GM19239 (cell line): Measurements from ENCODE around the gene EML5.
A peak's percentile ranks its signal among the peaks of the same experiment; 100 is the strongest.

Experiments used
- DNase-seq: peaks from one replicate; pipeline ENCODE4 v3.0.0; 2011; ENCODE audit warnings: low spot score; ENCODE audit not compliant: insufficient read length
- FAIRE-seq: peaks from 2 replicates; lab custom pipeline; 2011; peaks lifted over from hg19 to GRCh38; lab: Jason Lieb, UNC

Gene EML5

DNA sequence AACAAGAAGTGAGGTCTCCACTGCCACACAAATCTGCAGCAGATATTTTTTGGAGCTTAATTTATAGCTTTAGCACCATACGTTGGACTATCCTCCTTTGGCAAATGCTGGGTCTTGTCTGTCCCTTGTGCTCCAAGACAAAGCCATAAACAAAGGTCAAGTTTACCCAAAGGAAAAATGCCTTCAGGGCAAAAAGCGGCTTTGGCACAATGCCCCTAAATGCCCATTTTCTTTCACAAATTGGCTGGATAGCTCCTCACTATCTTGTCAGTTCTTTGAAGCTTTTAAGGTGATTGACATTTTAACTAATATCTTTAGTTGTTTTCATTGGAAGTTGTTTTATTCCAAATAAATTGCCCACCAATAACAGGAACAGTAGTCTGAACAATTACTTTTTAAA is 59.6 kb downstream of the EML5 start:
- DNase-seq, result no peak
- FAIRE-seq, result no peak

DNA sequence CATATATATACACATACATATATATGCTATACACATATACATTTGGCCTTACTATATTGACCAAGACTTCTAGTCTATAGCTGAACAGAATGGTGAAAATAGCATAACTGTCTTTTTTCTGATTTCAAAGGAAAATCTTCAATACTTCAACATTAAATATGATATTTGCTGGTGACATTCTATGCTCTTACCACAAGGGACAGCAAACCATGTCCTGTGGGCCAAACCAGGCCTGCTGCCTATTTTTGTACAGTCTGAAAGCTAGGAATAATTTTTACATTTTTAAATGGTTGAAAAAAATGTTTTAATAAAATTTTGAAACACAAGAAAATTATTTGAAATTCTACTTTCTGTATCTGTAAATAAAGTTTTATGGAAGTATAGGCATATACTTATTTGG is 63.6 kb downstream of the EML5 start:
- DNase-seq (no peak), FAIRE-seq (no peak)

DNA sequence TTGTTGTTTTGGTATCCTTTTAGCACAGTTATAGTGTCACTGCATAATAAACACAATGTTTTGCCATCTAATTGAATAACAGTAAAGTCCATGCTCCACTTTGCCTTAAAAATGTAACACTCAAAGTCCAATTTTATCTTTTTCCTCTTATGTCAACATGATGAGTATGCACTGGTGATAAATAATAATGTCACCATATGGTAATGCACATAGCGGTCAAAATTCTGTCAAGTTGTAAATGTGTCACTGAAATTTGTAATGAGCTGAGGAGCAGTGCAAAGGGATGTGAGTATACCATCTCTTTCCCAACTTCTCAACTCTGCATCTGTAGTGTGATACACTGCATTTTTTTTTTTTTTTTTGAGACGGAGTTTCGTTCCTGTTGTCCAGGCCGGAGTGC is 65.7 kb downstream of the EML5 start:
- DNase-seq, result no peak
- no peak for FAIRE-seq

DNA sequence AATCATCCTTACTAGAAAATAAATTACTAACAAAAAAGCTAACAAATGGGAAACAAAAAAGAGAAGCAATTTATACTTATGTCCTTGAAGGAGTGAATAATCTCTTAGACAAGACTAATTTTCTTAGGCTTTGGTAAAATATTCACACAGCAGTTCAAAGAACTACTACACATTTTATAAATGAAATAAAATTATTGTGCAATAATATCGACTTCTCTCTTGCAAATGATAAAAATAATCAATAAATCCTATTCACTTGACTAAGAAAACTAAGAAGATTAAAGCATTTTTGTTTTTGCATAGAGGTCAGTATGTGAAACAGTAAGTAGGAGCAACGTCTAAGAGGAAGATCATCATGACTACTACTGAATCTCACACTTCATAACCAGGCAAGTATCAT is 82.0 kb downstream of the EML5 start:
- no peak for DNase-seq
- no peak for FAIRE-seq

DNA sequence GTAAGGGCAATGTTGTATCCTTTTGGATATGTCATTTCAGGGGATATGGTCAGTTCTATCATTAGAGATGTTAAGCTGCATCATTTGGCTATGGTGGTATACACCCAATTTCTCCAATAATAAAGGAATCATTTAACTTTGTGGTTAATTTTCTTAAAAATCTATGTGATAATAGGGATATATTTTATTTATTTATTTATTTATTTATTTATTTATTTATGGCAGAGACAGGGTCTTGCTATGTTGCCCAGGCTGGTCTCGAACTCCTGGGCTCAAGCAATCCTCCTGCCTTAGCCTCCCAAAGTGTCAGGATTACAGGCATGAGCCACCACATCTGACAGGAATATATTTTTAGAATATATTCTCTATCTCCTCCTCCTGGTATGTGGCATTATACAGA is 85.7 kb downstream of the EML5 start:
- no peak for FAIRE-seq
- DNase-seq, result no peak

DNA sequence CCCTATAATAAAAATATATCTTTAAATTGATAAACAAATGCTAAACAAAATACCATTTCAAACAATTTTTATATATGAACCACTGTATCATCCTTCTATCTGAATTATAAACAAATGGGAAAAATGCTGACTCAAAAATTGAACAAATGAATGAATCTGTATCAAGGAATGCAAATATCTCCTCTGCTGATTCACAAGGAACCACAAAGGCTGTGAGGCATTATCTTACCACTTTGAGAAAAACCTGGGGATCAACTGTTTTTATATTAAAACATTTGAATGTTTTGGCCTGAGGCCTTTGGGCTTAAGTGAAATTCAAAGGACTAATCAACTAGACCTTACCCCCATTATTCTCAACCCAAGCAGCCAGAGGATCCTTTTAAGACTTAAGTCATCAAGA is 86.3 kb downstream of the EML5 start:
- FAIRE-seq (no peak), DNase-seq (no peak)

DNA sequence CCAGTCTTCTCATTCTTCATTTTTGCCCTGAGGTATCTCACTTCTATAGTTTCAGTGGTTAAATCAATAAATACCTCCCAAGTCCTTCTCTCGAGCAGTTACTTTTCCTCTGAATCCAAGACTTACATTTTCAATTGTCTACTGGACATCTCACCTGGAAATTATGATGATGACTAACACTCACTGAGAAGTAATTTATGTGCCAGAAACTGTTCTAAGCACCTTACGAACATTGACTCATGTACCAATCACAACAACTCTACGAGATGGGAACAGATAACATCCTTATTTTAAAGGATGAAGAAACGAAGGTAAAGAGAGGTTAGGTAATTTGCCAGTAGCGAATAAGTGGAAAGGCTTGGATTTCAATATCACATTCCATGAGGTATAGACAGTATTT is 94.1 kb downstream of the EML5 start:
- no peak for FAIRE-seq

DNA sequence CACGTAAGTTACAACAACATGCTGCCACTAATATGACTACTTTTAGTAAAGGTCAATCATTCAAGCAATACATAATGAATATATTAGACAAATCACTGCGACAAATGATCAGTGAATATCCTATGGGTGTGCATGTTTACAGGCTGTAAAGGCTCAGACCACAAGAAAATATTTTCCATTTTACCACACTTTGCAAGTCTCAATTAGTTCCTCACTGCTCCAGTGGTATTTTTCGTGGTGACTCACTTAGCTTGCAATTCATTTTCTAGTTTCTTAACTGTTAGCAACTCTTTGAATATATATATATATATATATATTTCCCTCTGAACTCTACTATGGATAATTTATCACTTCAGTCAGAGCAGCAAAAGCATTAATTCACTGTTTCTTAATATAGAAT is 96.9 kb downstream of the EML5 start:
- FAIRE-seq (no peak), DNase-seq (no peak)

More for the DNA sequence above, 94.1 kb downstream of the EML5 start:
- no peak for DNase-seq

DNA sequence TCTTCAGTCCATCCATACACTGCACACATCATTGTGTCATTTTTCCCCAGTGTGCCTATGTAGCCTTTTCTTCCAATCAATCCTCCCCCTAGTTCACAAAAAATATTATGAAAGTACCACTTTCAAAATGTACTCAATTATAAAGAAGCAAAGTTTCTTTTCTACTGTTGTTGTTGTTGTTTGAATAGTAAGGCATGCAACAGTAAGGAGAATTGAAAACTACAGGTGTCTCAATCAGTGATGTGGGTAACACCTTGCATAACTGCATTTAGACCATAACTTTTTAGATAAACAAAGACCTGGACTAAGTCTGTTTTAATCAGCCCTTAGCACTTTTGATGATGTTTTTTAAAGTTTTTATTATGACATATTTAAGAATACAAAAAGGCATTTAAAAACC is 104.4 kb downstream of the EML5 start:
- FAIRE-seq (no peak), DNase-seq (no peak)

DNA sequence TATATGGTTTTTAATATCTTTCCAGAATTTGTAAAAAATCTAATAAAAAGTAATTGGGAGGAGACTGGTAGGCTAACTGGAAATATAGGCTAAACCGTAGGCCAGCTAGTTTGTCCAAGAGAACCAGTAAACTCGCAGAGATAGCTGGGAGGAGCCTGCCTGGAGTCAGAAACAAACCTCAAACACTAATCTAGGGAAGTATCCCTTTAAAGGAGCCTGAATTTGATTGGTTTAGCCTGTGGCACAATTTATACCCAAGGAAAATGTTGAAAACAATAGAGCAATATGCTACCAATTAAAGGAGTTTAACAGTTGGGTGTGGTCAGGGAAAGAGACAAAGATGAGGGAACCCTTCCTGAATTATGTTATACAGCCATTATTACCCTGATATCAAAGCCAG is 109.6 kb downstream of the EML5 start:
- FAIRE-seq (no peak), DNase-seq (no peak)

DNA sequence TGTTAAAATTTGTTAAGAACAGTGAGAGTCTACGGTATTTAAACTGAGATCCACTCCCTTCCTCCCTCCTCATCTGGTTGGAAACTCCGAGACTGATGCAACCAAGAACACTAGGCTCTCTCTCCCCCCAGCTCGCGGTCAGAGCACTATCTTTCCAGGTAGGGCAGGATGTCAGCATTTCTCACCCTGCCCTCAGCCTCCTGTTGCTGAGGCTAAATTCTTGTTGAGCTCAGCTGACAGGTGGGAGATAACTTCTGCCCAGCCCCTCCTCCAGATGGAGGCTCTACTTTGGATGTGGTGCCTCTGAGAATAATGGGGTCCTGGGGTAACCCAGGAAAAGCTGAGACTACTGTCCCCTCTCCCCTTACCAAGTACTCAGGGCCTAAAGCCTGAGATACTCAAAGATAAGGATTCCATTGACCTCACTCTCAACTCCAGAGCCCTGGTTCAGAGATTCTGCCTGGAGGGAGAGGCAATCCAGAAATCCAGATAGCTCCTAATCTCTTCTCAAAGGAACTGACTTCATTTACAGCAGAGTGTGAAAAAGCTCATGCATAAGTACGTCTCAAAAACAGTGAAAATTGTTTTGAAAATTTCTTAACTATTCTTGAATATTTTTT is 110.1 kb downstream of the EML5 start:
- no peak for DNase-seq
- no peak for FAIRE-seq

DNA sequence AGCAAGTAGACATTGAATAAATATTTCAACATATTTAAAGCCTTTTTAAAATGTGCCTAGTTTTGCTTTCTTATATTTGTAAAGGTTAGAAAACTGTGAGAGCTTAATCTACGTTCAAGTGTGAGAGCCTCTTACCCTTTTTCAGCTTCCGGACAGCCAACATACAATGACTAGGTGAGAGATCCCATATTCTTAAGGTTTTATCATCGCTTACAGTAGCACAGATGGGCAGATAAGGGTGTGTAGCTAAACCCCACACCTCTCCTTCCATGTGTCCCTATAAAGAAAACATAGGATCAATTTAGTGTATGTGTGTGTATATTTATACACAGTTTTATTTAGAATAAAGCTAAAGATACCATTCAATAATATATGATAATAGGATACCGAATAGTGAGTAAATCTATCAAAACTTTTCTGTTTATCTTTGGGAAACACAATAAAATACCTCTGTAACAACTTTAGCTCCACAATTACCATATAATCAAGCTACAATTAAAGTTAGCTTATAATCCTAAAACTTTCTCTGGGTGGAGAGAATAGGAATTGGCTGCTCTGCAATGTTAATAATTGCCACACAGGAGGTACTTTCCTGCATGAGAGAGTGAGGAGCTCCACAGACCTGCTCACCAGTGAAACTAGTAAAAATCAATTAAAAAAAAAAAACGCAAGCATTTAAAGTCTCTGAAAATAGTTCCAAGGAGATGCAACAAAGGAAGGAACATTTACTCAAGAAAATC is 110.8 kb downstream of the EML5 start:
- FAIRE-seq, result no peak

DNA sequence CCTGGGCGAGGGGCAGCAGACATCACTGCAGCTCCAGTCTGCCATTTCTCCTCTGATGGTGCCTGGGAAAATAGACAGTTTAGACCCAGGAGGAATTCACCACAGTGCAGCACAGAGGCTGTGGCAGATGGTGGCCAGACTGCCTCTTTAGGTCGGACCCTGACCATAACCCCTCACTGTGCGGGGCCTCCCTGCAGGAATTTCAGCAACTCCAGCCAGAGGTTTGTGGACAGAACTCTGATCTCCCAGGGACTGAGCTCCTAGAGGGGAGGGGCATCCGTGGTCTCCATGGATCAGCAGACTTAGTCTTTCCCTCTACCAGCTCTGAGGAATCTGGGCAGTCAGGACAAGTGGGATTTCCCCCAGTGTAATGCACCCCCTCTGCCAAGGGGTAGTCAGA is 123.4 kb downstream of the EML5 start:
- FAIRE-seq, result no peak
- DNase-seq, result no peak

More for the DNA sequence above, 110.8 kb downstream of the EML5 start:
- DNase-seq, result no peak

DNA sequence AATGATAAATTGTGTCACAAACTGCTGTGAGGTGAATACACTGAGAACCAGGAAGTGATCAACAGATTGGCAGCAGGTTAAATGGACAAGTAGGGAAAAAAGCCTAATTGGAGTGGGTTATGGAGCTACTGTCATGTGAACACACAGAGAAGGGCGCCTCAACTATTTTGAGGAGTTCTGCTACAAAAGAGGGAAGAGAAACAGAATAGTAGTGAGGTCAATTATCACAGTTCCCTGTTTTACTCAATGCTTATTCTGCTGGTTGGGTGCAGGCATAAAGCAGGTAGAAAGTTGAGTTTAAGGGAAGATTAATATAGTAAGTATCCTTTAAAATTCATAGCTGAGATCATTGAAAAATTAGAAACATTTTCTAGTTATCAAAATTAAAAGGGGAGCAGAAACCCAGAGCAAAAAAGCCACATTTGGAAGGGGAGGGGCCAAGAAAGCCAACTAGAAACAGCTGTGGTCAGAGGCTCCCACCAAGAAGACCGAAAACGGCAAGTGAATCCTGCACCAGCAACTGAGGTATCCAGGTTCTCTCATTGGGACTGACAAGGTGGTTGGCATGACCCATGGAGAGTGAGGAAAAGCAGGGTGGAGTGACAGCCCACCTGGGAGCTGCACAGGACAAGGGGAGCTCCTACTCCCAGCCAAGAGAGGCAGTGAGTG is 124.2 kb downstream of the EML5 start:
- FAIRE-seq (peak; percentile 82), DNase-seq (no peak)

DNA sequence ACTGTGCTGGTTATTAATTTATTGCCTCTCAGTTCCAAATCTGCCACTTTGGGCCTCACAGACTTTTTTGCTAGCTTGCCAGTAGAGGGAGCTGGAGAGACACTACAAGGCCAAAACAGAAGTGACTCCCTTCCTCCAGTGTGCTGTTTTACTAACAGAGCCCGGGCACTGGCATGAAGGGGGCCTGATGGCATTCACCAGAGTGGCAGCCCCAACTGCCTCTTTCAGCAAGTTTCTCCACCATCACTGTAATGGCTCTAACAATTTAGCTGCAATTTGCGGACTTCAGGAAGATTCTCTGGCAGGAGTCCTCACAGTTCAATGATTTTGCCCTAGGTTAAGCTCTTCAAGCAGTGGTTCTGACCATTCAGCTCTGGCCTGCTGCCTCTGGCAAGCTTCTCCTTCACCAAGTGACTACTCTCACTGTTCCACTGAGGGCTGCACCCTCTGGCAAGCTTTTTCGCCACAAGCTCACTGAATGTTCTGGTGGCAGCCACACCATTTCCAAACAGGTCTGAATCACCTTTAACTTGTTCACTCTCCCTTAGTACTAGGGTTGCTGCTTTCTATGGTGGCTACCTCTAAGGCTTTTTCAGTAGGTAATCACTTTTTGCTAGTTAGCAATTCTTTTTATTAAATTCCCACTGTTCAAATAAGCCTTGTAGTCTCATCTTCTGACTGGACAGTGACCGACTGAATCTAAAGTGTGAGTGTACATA is 125.0 kb downstream of the EML5 start:
- DNase-seq, result peak; percentile 48
- FAIRE-seq, result peak; percentile 81

DNA sequence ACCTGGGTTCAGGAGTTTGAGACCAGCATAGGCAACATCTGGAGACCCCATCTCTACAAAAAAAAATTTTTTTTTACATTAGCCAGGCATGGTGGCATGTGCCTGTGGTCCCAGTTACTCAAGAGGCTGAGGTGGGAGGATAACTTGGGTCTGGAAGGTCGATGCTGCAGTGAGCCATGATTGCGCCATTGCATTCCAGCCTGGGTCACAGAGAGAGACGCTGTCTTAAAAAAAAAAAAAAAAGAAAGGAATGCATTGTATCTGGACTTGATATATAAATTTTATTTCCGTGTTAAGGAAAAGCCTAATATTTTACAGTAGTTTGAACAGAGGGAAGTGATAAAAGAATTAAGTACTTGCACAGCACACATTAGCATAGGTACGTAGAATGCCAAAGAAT is 132.7 kb downstream of the EML5 start:
- FAIRE-seq (no peak), DNase-seq (no peak)

DNA sequence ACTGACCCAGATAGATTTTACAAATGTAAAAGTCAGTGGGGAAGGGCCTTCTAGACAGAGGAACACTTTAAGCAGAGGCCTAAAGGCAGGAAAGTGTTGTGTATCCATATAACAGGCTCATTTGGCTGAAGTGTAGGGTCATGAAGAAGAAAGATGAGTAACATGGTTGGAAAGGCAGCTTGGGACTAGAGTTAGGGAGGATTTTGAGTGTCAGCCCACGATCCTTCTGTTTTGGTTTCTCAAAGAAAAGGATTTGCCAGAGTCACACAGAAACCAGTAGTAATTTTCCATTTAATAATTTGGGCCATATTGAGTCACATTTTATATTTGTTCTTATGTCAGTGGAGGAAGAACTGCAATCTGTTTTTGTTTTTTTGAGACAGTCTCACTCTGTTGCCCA is 153.5 kb downstream of the EML5 start:
- FAIRE-seq (no peak), DNase-seq (no peak)

DNA sequence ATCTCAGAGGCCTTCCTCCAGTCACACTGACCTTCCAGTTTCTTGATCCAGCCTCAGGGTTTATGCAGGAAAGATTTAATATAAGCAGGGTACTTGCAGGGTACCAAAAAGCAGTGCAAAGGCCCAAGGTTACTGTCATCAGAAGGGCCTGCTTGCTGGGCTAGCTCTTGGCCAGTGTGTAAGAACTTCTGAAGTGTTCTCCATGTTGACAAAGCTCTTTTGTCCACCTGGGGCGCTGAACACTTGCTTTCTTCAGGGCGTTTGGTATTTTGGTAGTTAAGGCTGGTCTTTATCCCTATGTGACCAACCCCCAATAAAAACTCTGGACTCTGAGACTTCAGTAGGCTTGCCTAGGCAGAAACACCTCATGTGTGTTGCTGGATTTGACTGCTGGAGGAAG is 160.2 kb downstream of the EML5 start:
- DNase-seq, result no peak
- FAIRE-seq, result no peak

DNA sequence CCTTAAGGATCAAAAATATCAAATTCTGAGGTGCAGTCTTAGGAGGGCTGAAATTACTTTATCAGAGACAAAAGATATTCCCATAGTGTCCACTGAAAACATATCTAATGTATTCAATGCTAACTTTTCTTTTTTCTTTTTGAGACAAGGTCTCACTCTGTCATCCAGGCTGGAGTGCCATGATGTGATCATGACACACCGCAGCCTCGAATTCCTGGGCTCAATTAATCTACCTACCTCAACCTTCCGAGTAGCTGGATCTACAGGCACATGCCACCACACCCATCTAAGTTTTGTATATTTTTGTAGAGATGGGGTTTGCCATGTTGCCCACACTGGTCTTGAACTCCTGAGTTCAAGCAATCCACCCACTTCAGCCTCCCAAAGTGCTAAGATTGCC is 161.7 kb downstream of the EML5 start:
- DNase-seq (no peak), FAIRE-seq (no peak)

DNA sequence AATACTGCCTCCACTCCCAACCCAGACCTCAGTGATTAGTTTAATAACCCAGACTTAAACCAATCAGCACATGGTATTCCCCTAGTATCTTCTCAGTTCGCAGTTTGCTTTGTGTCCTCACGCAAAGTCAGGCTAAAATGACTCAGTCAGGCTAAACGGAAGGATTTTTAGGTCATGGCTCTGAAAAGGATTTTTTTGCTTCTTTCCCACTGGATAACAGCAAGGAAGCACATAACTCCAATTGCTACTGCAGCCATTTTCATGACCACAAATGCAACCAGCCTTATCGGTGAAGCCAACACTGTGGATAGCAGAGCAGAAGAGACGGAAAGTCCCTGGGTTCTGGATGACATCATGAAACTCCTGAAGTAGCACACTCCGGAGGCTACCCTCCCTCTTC is 162.2 kb downstream of the EML5 start:
- FAIRE-seq, result no peak
- no peak for DNase-seq

DNA sequence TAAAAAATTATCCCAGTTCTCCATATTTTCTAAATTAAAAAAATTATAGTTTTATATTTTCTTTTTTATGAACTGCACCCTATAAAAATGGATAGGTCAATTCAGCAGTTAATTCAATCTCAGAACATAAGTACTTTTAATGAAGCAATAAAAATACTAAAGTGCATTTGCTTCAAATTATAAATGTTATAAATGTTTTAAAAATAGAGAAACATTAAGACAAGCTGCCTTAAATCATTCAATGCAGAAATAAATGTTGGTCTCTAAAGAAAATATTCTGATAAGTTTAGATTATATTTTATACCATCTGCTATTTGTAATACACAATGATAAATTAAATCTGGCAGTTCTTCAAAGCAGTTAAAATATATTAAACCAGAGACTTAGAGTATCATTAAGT is 164.3 kb downstream of the EML5 start:
- DNase-seq (no peak), FAIRE-seq (no peak)
